Right lung (tissue), 10 donors: Measurements from ENCODE around the gene FSHR. TPM values are rescaled to one million over a fixed set of nuclear protein-coding genes. Genes with fewer than 3 reads are reported as not detected.

Source experiments
- DNase-seq, 2 donors: peaks; one replicate each; pipeline ENCODE4 v3.0.0-alpha.2; 2013
- long read RNA-seq, 8 donors: transcript quantifications; one replicate each; lab custom pipeline, GENCODE V29; 2026
- polyA plus RNA-seq, 5 donors: library from polyadenylated mRNA; unstranded; fragments of 120-200 nt; gene quantifications; one replicate each; pipeline versions ENCODE4 v1.2.1 to v1.2.3, GENCODE V29; 2013; ENCODE audit warnings: inconsistent platforms in 1 of 5, low replicate concordance in 1 of 5; ENCODE audit not compliant: insufficient read length in 5 of 5, insufficient read depth in 1 of 5

Gene FSHR, protein sequence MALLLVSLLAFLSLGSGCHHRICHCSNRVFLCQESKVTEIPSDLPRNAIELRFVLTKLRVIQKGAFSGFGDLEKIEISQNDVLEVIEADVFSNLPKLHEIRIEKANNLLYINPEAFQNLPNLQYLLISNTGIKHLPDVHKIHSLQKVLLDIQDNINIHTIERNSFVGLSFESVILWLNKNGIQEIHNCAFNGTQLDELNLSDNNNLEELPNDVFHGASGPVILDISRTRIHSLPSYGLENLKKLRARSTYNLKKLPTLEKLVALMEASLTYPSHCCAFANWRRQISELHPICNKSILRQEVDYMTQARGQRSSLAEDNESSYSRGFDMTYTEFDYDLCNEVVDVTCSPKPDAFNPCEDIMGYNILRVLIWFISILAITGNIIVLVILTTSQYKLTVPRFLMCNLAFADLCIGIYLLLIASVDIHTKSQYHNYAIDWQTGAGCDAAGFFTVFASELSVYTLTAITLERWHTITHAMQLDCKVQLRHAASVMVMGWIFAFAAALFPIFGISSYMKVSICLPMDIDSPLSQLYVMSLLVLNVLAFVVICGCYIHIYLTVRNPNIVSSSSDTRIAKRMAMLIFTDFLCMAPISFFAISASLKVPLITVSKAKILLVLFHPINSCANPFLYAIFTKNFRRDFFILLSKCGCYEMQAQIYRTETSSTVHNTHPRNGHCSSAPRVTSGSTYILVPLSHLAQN
- under 1 TPM in 1 of 5 donors, not detected in 4; 0.12 TPM for polyA plus RNA-seq
- long read RNA-seq, donor 1: 0 reads
- long read RNA-seq, donor 2: 0 reads
- long read RNA-seq, donor 3: 0 reads
- long read RNA-seq, donor 4: 0 reads
- long read RNA-seq, donor 5: 0 reads
- long read RNA-seq, donor 6: 0 reads
- long read RNA-seq, donor 7: 0 reads
- long read RNA-seq, donor 8: 0 reads

DNA sequence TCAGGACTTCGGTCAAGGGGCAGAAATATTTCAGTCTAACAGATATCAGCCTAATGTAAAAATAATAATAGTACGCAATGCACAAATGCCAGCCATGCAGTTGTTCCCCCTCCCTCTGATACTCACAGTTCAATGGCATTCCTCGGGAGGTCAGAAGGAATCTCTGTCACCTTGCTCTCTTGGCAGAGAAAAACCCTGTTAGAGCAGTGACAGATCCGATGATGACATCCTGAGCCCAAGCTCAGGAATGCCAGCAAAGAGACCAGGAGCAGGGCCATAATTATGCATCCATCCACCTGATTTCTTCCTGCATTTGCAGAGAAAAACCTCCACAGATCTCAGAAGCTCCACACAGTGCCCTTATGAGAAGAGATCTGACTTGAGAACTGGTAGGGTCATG lies at the start of gene FSHR:
FSHR (minus strand) TSS at position 376 of the 400 bp plus-strand sequence; CDS start at position 278, 98 bp downstream.
- DNase-seq: no peak

DNA sequence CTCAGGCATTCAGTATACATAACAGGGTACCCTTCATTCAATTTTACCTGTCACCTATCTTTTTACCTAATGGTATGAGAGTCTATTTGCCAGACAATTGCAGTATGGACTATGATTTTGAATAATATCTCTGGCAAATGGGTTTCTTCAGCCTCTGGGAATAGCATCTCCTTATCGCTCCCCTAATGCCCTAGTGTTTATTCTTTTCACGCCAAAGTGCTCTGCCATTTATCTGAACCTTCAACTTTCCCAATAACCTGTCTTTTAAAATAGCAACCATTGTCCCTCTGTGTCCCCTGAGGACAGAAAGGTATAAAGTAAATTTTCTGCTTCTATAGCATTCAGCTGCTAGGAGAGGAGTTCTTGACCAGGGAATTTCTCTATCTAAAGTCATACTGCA lies 45.0 kb upstream of the FSHR start:
- no peak for DNase-seq

DNA sequence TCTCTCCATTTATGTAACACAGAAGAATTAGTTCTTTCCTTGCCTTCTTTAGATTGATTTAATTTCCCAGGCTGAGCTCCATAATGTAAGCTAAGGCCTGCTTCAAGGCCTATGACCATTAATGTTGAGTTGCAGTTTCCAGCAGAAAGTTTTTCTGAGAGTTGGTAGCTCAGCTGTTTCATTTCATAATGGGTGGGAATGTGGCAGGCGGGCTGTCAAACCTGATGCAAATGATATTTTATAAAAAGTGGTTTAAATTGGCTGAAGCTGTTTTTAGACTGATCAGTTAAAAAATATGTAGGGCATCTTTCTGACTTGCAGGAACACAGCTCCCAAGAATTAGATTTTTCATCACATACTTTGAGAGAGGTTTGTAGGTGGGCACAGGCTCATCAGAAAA lies 40.4 kb upstream of the FSHR start:
- no peak for DNase-seq

DNA sequence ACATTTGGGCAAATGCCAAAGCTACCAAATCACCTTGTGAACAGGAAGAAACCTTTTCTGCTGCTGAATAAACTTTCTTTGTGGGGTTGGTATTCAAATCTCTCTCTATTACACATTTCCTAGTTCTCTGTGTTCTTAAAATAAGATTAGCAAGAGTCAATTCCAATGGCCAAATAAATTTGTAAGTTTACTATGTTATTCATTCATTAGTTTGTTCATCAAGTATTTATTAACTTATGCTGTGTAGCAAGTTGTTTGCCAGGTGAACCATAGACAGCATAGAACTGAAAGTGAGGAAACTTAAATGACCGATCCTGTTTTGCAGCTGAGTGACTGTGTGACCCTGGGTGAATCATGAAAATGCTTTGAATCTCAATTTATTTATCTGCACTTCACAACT lies 37.7 kb upstream of the FSHR start:
- DNase-seq: no peak

DNA sequence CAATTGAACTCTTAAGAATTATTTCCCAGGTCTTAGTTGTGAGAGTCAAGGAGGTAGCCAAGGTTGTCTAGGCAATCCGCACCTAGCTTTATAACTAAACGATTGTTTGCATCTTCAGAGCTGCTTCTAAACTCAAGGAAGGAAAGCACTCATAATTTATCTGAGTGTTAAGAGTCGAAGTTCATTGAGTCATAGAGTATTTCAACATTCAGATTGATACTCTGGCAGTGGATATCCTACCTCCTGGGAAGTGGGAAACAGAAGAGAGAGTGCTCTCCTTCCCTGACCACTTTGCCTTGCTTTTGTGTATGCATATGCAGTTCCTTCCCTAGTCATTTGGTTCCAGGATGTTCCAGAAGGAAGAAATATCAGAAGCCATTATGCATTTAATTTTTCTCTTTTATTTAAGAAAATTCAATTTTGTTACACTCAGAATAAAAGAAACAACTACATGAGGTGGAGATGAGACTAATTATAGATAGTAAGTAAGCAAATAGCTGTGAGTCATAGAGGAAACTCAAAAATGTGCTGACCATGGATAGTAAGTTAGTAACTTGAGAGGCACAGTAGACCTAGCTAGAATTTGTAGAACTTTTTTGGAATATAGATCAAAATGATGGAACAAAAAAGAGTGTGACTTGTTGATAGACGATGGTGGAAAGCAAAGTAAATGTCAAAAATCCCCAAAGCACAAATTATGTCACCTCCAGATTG lies 35.4 kb upstream of the FSHR start:
- no peak for DNase-seq

DNA sequence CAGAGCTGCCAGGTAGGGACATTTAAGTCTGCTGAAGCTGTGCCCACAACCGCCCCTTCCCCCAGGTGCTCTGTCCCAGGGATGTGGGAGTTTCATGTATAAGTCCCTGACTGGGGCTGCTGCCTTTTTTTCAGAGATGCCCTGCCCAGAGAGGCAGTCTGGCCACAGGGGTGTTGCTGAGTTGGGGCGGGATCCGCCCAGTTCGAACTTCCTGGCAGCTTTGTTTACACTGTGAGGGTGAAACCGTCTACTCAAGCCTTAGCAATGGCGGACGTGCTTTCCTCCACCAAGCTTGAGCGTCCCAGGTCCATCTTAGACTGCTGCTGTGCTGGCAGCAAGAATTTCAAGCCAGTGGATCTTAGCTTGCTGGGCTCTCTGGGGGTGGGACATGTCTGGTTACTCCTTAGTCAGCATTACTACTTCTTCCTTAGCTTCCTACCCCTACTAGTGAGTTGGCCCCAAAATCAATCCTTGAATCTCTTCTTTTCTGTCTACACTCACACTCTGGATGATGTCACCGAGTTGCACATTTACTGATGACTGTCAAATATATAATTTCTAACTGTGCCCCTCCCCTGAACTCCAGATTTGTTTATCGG lies 31.8 kb upstream of the FSHR start:
- no peak for DNase-seq

DNA sequence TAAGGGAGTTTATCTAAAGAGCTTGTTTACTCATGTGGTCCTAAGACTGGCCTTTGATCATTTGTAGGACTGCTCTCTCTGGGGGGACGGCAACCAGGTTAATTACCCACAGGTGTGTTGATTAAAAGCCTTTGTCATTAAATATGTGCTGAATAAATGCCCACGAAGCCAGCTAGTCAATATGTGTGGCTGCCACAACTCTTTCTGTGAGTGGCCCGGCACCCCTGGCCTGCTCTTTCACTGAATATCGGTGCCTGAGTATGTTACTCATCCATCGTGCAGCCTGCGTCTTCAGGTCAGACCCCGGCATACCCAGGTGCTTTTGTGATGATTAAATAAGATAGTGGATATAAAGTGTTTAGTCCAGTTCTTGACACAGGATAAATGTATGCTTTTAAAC lies 24.3 kb upstream of the FSHR start:
- DNase-seq: no peak

DNA sequence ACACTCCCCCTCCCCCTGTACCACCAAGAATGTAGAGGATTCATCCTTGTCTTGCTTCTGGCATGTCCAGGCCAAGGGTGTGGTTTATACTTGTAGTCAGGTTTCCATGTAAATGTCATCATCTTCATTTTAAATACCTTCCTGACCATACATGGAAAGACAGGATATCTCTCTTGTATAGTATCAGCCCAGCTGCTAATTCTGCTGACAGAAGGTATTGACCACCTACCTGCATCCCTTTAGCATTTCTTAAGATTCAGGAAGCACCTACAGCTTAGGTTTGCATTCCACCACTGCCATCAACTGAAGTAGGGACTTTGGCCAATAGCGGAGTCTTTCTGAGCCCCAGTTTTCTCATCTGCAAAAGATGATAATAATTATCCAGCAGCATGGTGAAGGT lies 22.9 kb upstream of the FSHR start:
- DNase-seq: no peak

DNA sequence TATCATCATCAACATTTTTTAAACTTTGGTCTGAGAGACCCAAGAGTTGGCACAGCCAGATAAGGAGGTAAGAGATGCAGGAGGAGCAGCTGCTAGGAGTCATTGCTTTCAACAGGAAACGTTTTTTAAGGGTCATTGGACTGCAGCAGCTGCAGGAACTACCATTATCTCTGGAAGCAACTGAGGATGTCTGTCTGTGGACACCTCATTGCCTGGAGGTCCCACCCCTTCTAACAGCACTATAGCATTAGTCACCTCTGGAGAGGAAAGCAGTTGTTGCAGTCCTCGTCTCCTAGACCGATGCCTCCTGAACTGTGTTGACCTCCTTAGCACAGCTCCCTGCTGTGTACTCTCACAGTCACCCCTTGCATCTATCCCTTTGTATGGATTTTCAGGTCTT lies 21.5 kb upstream of the FSHR start:
- DNase-seq: no peak

DNA sequence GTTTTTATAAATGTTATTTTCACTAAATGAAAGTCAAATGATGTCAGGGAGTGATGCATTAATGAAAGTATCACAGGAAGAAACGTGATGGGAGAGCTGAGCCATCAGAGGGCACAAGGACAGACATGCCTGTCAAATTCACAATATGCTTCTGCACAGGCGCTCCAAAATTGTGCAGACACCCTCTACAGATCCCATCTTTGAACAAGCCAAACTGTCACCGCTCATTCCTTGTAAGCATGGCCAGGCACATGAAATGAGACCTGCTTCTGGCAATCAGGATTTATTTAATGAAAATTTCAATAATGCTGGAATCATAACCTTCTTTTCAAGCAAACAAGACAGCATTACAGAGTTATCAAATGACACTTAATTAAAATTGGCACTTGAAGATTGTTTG lies 20.4 kb upstream of the FSHR start:
- no peak for DNase-seq

DNA sequence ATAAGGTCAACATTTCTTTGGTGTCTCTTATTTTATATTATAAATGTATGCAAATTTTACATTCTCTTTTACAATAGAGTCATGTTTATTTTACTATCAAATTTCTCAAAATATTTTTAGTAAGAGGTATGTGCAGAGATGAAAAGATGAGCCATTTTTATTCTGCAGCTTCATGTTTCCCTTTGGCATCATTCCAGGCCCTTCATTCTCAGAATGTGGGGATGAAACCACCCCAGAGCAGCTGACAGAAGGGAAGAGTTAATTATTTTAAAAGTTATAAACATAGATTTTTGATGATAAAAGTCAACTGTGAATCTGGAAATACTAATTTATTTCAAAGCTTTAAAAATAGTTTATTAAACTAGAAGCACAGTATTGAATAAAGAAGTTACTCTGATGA lies 12.8 kb upstream of the FSHR start:
- DNase-seq: no peak

DNA sequence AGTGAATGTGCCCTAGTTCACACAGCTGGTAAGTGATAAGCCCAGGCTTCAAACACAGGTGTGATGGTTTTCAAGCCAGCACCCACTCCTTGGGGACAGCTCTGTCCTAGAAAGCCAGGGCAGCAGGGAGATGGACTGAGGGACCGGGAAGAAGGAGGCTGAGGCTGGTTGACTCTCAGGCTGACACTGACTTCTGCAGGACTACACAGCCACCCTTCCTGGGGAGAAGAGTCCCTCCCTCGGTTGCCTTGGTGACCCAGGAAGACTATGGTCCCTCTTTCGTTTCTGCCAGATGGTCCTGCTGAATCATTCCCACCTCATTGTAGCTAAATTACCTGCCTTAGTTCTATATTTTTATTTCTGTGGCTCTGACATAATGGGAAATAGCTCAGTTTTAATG lies 11.3 kb upstream of the FSHR start:
- DNase-seq: no peak

DNA sequence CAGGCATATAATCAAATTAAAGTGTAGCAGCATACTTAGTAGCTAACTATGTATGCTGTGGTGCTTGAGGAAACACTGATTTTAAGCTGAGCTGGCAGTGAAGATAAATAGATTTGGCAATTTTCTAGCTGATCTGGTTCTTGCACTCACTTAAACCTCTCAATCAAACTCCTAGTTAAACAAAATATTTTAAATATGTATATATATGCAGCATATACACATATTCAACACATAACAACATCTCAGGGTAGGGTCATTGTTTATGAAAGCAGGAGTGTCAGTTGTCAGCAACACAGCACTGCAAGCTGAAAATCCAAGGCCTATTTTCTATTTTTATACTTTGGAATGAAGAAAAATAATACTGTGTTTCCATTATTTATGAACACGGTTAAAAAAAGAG lies 10.4 kb upstream of the FSHR start:
- peak in 1 of 2 donors; percentile 10 for DNase-seq

DNA sequence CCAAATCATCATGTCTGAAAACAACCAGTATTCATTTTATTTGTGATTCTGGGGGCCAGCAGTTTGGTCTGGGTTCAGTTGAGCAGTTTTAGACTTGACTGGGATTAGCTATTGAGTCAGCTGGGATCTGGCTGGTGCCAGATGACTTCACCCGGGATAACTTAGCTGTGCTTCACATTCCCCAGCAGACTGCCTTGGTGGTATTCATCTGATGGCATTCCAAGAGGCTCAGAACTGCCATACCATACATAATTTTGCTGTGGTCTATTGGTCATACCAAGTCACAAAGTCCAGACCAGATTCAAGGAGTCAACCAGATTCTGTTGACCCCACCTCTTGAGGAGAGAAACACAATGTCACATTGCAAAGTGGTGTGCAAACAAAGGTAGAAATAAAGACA lies 7.8 kb upstream of the FSHR start:
- no peak for DNase-seq

DNA sequence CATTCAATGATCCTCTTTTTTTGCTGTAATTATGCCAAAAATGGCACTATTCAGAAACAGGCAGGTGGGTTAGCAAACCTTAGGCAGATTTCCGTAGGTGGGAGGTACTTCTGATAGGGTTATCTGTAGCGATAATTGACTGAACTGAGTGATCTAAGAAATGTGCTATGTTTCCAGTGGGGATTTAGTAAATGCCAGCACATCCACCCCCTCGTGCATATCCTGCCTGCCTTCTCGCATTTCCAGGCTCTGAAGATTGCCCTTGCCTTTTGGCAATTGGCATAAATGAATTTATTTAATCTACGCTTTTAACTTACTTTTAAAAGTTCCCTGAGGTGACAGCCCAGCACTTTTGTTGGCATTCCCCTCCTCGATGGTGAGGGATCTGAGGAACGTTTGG lies 576 bp upstream of the FSHR start:
- no peak for DNase-seq

DNA sequence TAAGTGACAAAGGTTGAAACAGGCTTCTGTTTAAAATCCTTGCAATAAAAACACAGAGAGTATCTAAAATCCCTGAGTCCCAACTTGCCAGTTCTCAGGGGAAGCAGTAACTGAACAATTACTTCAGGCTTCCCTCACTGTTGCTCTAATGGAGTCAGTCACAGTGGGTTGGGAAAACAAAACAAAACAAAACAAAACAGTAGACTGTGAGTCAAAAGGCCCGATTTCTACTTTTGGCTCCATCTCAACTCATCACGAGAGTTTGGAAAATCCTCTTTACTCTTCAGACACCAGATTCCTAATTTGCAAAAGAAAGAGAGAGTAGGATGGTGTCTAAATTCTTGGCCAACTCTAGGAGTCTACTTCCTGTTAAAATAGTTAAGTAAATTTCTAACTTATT lies 1.1 kb downstream of the FSHR start:
- no peak for DNase-seq

DNA sequence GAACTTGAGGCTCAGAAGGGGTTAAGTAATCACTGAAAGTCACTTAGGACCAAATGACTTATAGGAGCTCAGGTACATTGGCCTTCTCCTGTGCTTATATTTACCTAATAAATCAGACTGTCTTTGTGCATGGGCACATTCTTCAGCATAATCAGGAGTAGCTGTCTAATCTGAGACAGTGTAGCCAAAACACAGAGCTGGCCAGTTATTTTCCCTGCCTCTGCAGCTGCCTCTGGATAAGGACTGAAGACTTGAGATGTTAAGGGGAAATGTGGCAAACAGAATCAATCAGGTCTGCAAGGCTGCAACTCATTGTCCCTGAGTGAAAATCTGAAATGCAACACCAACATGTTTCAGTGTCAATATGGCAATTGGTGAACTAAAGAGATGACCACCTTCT lies 1.5 kb downstream of the FSHR start:
- DNase-seq: no peak

DNA sequence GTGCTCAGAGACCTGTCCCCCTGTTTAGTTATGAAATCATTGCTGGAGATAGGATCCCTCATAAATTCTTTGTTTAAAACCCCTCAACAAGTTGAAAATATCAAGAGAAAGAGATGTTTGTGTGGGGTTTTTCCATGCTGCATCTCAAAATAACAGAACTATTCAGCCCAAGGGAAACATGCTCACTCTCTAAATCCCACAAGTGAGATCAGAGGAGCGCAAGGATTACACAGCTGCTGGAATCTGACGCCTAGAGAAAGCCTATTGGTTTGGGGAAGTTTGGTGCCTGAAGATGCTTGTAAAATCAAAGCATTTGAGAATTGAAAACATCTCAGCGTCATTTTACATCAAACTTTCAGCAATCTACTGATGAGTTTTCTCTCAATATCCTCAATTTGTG lies 7.9 kb downstream of the FSHR start:
- DNase-seq: no peak

DNA sequence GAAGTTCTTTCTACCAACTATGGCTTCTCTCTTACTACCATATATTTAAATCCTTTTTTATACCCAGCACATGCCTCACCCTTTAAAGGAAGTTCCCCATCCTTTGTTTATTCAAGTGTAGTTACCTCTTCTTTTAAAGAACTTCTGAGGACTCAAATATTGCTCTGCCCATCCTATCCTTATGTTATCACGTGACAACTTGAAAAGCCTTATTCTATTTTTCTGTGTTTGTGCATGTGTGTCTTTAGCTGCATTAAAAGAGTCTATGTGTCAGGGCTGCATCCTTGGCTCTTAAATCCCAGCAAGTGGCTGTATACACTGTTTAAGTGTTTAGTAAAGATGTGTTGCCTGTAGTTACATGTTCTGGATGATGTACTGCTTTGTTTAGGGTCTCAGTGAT lies 22.5 kb downstream of the FSHR start:
- no peak for DNase-seq

DNA sequence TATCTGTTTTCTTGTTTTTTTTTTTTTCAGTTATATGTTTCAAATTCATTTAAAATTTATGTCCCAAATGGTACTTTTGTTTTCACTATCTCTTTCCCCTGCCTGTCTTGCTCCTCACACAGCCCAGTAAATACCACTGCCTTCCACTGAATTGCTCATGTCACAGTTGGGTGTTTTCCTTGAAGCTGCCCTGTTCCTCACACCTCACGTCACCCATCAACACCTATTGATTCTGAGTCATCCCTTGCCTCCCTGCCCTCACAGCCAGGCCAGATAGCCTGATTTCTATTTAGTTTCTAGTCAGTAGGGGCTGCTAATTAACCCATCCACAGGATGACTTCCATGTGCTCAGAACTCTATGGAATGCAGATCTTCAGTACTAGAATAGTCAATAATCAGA lies 25.3 kb downstream of the FSHR start:
- no peak for DNase-seq

DNA sequence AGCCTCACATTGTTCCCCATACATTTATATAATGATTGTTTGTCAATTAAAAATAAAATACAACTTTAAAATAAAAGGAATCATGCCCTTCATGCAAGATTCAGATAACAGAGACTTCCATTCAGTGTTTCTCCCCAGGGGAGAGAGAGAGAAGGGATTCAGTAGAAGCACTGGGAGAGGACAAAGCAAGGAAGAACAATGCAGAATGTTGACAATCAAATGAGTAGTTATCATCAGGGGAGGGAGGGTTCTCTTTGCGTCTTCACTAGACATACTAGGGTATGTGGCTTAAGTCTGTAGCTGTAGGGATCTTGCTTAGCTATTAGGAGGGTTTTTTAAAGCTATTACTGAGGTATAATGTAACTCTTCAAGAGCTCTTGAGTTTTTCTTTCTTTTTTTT lies 30.7 kb downstream of the FSHR start:
- DNase-seq: no peak

DNA sequence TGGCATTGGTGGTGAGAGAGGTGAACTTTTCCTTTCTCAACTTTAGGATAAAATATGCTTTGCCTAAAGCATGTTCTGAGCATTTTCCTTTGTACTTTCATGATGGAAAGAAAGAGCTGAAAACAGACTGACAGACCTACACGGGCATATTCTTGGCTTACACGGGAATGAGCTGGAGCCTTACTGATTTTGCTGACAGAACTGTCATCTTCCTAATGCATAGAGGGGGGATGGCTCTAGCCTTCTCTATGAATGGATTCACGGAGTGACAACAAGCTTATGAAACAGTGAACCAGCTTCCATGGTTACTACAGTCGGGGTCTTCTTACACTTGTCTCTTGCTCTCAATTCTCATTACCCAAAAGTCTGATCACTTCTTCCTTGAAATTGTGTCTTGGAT lies 32.2 kb downstream of the FSHR start:
- no peak for DNase-seq
